ENCODE data around the gene SLC39A11.

SLC39A11 gene

DNA sequence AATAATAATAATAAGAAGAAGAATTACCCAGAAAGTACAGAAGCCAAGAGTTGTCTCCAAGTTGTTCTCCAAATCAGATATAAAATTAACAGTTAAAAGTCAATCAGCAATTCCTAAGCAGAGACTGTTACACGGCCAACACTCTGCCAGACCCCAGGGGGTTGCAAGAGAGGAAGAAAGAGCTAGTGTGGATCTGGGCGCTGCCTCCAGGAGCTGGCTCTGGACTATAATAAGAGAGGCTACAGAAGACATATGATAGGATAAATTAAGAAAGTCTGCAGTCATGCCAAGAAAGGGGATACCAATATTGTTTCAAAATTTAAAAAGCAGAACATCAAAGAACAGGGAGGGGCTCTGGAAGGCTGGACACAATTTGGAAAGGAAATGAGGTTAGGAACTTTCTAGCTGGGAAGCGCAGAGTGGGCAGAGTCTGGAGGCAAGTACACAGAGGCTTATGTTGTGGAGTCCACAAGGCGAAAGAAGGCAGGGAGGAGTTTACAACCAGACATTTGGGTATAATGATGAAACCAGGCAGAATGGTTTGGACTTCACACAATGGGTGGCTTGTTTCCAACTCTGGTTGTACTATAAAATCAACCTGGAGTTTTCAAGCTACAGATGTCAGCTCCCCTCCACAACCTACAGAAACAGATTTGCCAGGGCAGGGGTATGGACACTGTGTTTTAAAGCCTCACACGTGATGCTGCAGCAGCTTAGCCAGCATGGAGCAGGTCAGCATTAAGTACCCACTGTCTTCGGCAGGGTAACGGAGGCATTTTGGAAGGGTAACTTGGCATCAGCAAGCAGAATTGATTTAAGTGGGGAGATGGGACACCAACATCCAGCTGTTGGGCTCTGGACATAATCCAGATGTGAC, 49.4 kb downstream of the SLC39A11 start:
- peak; percentile 4 to 46 (median 22) for DNase-seq

DNA sequence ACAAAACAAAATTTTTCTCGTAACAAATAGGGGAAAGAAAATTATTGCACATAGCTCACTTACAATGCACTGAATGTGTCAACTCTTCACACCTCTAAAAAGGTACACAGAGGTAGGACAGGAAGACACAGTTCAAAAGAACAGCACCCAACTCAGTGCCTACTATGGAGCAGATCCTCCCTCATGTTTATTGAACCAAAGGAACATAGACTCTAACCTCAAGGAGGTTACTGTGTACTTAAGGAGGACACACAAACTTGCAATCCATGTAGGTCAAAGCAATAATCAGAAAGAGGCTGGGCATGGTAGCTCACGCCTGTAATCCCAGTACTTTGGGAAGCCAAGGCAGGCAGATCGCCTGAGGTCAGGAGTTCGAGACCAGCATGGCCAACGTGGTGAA, 50.3 kb downstream of the SLC39A11 start:
- DNase-seq: no peak

DNA sequence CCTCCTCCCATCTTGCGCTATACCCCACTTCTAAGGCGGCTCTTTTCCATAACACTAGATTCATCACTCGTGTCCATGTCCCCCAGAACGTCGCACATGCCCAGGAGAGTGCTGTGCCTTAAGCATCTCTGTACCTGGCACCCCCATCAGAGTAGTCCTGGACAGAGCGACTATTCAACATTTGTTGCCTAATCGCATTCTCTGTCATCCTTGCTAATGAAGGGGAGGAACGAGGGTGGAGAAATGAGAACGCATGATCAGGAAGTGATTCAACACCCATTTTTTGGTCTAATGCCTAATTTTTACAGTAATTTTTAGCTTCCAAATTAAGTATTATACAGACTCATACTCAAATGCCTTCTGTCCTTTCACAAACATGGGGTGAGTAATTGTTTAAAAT, 53.2 kb downstream of the SLC39A11 start:
- no peak for DNase-seq

DNA sequence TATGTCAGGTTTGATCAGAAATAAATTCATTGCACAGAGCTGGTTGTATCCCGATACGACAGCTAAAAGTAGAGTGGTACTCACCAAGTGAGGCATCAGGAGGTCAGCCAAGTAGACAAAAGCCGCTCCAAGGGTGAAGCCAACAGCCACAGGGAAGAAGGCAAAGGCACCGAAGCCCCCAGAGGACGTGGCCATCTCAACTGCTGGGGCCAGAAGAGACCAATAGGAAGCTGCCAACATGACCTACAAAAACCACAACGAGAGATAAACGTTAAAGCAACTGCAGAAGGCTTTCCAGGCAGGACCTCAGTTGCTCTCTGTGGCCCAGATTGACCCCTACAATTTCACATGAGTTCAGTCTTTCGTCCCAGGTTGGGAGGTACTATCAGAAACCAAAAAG, 61.0 kb downstream of the SLC39A11 start:
- no peak for DNase-seq

DNA sequence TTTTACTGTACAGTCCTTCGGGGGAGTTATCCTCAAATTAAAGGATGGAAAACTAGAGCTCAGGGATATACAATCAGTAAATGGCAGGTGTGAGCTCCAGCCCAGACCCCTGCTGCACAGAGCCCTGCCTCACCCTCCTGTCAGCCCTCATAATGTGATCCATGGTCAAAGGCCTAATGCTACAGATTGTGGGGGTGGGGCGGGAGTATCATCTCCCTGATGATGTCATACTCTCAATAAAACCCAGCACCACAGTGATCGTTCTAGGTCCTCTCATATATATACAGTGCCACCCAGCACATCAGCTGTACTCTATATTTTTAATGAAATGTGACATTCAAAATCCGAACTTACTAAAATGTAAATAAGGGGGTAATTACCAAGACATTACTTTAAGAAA, 61.5 kb downstream of the SLC39A11 start:
- DNase-seq: no peak

DNA sequence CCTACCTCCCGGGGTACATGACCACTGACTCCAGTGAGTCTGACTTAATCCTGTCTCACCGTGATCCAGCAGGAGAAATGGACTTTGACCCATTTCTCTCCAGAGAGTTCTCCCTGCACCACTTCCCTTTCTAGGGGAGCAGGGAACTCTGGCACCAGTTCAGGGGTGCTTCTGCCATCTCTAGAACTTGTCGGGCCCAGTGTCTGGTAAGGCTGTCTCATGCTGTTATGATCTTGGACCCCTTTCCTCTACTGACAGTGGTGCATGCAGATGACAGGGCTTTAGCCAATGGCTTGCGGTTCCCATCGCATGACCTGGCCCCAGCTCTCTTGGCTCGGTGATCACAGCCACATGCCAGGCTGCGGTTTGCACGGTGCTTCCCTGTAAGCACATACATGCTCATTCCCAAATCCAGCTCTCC, 62.0 kb downstream of the SLC39A11 start:
- no peak for DNase-seq

DNA sequence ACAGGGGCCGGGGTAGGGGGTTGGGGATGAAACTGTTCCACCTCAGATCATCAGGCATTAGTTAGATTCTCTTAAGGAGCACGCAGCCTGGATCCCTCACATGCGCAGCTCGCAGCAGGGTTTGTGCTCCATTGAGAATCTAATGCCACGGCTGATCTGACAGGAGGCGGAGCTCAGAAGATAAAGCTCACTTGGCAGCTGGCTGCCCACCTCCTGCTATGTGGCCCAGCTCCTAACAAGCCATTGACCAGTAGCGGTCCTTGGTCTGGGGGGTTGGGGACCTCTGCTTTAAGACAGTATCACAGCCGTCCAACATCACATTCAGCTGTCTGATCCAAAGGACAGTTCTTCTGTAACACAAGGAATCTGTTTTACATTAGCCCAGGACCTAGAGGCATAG, 62.5 kb downstream of the SLC39A11 start:
- no peak for DNase-seq

DNA sequence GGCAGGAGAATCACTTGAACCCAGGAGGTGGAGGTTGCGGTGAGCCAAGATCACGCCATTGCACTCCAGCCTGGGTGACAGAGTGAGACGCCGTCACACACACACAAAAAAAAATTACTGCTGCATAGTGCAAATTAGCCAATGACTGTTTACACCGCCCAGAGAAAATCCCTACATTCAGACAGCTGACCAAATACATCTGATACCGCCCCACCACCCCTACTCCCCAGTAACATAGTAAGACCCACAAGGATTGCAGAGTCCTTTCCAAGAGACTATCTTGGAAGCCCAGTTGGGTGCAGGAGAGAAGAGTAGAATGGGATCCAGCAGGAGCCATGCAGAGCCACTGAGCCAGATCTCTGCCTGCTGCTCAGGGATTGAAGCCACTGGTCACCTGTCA, 63.5 kb downstream of the SLC39A11 start:
- no peak for DNase-seq

DNA sequence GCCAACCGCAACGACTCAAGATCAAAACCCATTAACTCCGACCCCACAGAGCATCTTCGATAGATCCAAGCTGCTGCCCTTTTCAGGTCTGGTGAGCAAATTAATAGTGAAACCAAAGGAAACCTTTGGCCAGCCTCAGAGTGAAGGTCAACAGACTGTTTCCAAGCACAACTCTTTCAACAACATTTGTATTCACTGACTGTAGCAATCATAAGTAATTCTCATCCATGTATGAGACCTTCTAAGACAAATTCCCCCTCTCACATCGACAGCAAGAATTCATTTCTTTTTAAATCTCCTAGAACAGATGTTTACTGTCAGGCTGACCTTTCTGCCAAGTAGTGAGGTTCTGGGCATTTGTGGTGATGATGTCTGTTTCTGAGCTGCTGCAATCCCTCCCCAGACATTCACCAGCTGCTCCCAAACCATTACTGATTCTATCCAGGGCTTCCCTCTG, 64.2 kb downstream of the SLC39A11 start:
- no peak for DNase-seq

DNA sequence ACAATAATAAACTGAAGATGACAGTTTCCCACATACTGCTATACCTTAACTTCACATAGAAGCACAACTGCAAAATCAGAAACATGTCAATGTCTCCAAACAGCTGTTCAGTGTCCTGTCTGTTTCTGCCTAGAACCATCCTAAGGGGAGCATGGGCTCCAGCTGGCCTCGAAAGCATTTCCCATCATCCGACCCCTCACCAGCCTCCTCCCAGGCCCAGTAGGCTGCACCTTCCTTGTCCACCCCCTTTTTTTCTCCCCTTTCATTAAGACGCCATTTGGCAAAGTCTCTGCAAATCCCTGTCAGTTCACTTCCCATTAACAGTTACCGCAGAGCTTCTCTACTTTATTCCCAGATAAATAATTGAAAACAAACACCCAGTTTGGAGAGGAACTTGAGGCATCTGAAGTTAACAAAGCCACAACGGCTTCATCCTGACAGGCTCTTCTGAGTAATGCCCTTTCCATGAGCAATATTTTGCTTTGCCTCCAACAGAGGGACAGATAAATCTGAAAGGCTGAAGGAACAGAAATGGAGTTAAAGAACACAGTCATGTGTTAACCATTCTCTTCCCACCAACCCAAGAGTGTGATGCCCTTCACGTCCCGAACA, 65.3 kb downstream of the SLC39A11 start:
- no peak for DNase-seq

DNA sequence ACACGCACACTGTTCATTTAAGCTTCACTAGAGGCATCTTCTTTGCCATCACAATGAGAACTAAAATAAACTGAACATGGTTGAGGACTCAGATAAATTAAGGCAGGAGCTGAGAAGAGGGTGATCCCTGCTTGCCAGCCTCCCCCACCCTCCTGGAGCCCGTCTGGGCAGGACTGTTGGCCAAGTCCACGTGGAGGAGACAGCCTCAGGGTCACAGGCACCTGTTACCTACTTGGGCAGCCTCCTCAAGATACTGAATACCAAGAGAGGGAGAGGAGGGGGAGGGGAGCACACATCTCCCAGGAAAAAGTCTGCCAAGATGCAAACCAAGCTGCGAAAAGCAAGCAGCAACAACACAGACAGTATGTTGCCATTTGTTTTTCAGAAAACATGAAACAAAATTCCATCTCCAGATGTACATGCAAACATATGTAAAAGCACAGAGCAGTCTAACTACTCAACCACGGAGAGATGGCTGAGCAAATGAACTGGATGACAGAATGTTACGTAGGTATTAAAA, 67.4 kb downstream of the SLC39A11 start:
- DNase-seq: no peak

DNA sequence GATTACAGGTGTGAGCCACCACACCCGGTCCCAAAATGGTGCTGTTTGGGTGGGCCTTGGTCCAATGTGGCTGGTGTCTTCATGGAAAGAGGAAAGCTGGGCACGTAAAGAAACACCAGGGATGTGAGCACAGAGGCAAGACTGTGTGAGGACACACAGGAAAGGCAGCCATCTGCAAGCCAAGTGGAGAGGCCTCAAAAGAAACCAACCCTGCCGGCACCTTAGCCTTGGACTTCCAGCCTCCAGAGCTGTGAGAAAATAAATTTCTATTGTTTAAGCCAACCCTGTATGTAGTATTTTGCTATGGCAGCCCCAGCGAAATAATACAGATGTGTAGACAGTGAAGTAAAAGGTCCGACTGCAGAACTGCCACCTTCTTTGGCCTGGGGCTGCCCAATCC, 68.7 kb downstream of the SLC39A11 start:
- no peak for DNase-seq

DNA sequence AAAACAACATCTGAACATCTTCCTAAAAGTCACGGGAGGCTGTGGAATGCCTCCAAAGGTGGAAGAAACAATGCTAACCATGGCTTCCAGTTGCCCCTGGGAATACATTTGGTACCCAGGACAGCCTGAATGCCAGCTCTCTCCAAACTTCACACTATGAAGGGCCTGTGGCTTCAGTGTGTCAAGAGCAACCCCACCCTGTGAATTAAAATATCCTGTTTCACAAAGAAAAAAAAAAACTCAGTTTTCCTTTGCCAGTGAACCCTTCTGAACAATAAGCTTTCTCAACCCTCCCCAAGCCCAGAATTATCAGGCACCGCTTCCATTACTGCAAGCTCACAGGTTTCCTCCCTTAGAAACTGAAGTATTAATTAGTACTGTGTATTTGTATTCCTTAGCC, 69.8 kb downstream of the SLC39A11 start:
- DNase-seq: no peak

DNA sequence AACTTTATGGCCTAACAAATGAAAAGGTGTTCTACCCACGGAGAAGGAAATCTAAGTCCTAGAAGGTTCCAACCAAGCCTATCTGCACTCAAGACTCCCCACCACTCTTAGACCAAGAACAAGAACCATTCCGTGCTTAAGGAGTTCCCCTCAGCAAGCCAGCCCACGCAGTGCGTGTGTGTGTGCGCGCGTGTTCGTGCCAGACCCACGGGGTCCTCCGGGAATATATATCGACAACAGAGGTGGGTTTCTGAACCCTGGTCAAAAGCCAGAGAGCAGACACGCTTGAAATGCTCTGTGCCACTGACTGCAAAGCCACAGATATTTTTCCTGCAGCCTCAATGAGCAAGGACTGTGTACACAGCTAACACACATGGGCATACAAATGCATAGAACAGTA, 70.7 kb downstream of the SLC39A11 start:
- DNase-seq: no peak

DNA sequence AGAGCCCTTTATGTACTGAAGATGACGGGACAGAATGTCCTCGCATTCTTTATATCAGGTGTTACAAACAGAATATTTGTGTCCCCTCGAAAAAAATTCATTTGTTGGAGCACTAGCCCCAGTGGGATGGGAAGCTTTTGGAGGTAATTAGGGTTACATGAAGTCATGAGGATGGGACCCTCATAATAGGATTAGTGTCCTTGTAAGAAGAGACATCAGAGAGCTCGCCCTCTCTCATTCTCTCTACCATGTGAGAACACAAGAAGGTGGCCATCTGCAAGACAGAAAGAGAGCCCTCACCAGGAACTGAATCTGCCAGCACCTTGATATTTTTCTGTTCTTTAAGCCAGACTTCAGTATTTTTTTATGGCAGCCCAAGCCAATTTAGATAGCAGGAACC, 72.4 kb downstream of the SLC39A11 start:
- DNase-seq: no peak

DNA sequence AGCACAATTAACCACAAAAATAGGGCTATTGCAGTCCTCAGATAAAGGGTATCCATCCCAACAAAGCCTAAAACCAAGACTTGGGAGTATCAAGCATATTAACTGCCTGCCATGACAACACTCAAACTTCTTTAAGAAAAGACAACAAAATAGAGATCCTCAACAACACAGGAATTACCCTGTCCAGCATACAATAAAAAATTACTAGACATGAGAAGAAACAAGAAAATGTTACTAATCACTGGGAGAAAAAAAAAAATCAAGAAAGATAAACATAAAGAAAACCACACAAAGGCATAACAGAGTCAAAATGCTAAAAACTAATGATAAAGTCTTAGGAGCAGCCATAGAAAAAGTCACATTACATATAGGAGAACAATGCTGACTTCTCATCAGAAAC, 73.9 kb downstream of the SLC39A11 start:
- no peak for DNase-seq

DNA sequence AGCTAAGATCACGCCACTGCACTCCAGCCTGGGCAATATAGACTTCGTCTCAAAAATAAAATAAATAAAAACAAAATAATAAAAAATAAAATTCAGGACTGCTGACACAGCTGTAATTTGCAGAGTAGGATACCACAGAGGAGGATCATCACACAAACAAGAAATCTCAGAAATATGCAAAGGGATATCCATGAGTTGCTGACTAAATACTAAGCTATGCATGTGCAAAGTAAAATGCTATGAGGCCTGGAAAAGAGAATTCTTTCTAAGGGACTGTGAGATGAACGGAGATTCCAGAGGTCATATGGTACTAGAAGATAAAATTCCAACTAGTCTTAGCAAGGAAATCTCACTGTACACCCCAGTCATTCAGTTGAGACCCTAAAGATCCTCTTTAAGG, 74.8 kb downstream of the SLC39A11 start:
- DNase-seq: no peak

DNA sequence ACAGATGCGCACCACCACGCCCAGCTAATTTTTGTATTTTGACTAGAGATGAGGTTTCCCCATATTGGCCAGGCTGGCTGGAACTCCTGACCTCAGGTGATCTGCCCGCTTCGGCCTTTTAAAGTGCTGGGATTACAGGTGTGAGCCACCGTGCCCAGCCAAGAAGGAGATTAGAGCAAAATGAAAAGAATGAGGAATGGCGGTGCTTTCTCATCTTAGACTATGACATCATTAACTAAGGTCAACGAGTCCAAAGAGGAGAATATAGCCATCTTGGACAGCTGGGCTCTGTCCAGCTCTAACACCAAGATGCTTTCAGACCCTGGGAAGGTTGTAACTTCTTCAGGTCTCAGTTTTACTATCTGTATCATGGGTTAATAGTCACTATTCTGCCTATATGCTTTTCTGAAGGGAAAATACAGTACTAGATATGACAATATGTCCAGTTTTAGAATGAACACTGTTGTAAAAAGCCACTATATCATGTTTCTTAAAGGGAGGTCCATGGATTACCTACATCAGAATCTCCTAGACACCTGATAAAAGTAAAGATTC, 76.7 kb downstream of the SLC39A11 start:
- no peak for DNase-seq

DNA sequence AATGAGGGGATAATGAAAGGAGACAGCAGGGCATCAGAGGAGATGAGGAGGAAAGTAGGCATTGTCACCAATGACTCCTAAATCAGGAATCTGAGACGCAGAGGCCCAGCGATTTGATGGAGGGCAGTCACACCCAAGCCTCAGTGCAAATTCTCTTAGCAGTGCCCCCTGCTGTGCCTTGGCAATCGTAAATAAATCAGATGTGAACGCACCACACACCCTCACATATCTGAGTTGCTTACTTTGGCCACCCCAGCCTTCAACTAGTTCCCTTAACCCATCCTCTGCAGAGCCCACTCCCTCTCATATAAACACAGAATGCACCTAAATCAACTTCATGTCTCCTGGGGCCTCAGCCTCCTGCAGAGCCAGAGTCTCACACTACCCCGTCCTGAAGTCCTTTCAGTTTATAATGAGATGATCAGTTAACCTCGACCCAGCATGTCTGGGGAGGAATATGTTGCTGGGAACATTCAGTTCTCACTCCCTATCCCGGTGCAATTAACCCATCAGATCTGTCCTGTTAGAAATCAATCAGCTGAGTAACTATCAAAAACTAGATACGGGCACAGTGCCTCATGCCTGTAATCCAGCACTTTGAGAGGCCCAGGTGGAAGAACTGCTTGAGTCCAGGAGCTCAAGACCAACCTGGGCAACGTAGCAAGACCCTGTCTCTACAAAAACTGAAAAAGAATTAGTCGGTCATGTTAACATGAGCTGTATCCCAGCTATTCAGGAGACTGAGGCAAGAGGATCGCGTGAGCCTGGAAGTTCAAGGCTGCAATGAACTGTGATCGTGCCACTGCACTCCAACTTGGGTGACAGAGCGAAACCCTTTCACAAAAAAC, 78.4 kb downstream of the SLC39A11 start:
- no peak for DNase-seq

DNA sequence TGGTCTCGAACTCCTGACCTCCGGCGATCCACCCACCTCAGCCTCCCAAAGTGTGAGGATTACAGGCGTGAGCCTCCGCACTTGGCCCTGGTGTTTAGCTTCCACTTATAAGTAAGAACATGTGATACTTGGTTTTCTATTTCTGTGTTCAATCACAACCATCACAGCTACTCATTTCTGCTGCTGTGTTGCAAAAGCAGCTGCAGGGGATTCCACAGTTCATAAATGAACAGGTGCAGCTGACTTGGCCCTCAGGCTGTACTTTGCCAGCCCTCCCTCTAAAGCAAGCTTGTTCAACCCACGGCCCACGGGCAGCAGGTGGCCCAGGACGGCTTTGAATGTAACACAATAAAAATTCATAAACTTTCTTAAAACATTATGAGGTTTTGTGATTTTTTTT, 79.2 kb downstream of the SLC39A11 start:
- DNase-seq: peak in 1 of 4 experiments; percentile 25

DNA sequence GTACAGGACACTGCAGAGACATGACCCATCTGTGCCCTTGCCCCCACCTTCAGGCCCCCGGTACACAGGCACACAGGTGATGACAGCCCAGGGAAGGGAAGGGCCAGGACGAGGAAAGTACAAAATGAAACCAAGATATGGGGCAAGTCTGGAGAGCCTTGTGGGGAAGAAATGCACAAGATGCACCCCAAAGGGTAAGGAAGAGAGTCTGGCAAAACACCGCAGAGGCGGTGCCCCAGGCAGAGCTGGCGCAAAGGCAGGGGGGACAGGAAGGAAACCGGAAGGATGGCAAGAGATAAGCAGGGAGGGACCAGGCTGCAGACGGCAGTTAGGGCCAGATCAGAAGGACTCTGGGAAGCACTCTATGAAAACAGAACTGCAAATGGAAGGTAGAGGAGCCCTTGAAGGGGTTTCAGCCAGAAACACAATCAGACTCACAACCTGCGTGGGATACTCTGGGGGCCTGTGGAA, 81.4 kb downstream of the SLC39A11 start:
- DNase-seq: no peak

DNA sequence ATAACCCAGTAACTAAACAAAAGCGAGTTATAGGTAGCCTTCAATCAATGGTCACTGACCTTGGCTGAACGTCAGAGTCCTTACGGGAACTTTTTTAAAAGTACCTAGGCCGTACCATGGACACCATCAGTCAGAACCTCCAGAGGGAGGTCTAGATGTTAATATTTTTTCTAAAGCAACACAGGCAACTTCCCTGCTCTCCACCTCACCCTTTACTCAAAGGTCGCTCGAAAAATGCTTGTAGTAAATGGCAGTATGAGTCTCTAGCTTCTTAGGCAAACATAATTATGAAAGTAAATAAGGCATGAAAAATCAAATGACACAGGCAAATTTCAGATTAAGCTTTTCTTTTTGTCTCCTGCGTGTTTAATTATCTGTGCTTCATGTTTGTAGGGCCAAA, 82.1 kb downstream of the SLC39A11 start:
- no peak for DNase-seq

DNA sequence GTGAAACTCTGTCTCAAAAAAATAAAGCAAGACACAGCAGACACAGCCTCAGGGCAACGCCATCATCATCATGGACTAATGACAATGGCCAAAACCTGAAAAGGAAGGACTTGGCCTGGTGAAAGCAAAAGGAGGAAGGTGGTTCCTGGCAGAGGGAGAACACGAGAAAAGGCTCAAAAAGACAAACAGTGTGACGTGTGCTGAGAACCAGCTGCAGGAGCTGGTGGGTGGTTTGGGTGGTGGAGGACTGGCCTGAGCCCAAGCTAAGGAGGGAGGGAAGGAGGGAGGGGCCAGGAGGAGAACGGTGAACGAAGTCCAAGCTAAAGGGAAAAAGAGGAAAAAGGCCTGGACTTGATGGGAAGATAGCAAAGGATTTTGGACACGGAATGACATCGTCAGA, 85.1 kb downstream of the SLC39A11 start:
- peak; percentile 64 to 82 (median 72) for DNase-seq
